ENCODE results near the gene CDK5. TPM values are rescaled to one million over a fixed set of nuclear protein-coding genes. Genes with fewer than 3 reads are reported as not detected.

CDK5 gene
- polyA plus RNA-seq, 1 donor (not counting 4 experiments of a cell fraction or from before 2014, with no cell fraction given) = 19.3 TPM

DNA sequence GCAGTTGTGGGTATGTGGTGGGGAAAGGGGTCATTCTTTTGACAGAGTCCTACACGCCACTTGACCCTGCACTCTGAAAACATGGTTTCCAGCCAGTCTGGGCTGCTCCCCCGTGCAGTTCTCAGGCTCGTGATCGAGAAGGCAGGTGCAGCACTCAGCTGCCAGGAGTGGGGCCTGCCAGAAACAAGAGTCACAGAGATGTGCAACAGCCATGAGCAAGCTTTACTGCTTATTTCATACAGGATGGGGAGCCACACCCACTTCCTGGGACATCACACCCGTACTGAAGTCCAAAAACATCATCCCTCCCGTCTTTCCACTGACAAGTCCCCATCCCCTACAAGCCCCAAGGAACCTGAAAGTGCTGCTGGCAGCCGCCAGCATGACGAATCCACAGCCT, 42.7 kb downstream of the CDK5 start:
- Histone ChIP-seq H3K4me3 (ENCODE audit: control insufficient read depth in 2 of 3, extremely low read depth in 1 of 3, insufficient read depth in 2 of 3, low read depth in 1 of 3, low read length in 3 of 3) (no peak overlapping the region), H3K9me1 (ENCODE audit: control insufficient read depth, extremely low read depth, insufficient read depth, low read length) (no peaks in the 10 kb centered on the region), H3K9me3 (ENCODE audit: control insufficient read depth, low read depth, low read length) (no peaks in the 10 kb centered on the region), H3K4me1 (ENCODE audit: control insufficient read depth, extremely low read depth, insufficient read depth, low read length) (peaks cover 12% of the 10 kb centered on the region), H3K4me2 (ENCODE audit: control insufficient read depth, extremely low read depth, insufficient read depth, low read depth, low read length) (no peak overlapping the region), H3K27me3 (ENCODE audit: control insufficient read depth, extremely low read depth, insufficient read depth, low read length) (peaks cover 59% of the 10 kb centered on the region), H3K36me3 (ENCODE audit: control insufficient read depth in 2 of 2, extremely low read depth in 1 of 2, insufficient read depth in 2 of 2, low read length in 2 of 2) (no peaks in the 10 kb centered on the region), H4K20me1 (ENCODE audit: control insufficient read depth, extremely low read depth, insufficient read depth, low read length) (no peaks in the 10 kb centered on the region), H3K9ac (ENCODE audit: control insufficient read depth, extremely low read depth, insufficient read depth, low read length) (no peak overlapping the region), H3K79me2 (ENCODE audit: control insufficient read depth, insufficient read depth, low read length) (no peaks in the 10 kb centered on the region), H3K27ac (ENCODE audit: control insufficient read depth, insufficient read depth, low read length) (no peak overlapping the region), H2AFZ (ENCODE audit: control insufficient read depth, low read length) (no peak overlapping the region)
- FAIRE-seq (no peak), DNase-seq (ENCODE audit: low read depth, low spot score) (no peak)
- dilution Hi-C loops (cut with MboI; ENCODE audit: extremely low pct_ligation_motif_present, low sequenced_read_pairs) = no loop called here
- no peak for TF ChIP-seq EZH2 (IDR thresholded peaks at IDR 0.05; ENCODE audit: low read length)
- TF ChIP-seq, protein P1, sequence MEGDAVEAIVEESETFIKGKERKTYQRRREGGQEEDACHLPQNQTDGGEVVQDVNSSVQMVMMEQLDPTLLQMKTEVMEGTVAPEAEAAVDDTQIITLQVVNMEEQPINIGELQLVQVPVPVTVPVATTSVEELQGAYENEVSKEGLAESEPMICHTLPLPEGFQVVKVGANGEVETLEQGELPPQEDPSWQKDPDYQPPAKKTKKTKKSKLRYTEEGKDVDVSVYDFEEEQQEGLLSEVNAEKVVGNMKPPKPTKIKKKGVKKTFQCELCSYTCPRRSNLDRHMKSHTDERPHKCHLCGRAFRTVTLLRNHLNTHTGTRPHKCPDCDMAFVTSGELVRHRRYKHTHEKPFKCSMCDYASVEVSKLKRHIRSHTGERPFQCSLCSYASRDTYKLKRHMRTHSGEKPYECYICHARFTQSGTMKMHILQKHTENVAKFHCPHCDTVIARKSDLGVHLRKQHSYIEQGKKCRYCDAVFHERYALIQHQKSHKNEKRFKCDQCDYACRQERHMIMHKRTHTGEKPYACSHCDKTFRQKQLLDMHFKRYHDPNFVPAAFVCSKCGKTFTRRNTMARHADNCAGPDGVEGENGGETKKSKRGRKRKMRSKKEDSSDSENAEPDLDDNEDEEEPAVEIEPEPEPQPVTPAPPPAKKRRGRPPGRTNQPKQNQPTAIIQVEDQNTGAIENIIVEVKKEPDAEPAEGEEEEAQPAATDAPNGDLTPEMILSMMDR (optimal IDR thresholded peaks at IDR 0.05 in 1 of 3, IDR thresholded peaks at IDR 0.05 in 1 of 3, conservative IDR thresholded peaks at IDR 0.05 in 1 of 3; ENCODE audit: extremely low read depth in 1 of 3, insufficient read depth in 2 of 3, low read length in 3 of 3) = no peak

GRCh38 chr7:151013733-151014497, 43.8 kb downstream of the CDK5 start:
- Histone ChIP-seq H3K4me2 (ENCODE audit: control insufficient read depth, extremely low read depth, insufficient read depth, low read depth, low read length) (peak overlapping the region; percentile 70), H3K27ac (ENCODE audit: control insufficient read depth, insufficient read depth, low read length) (no peak overlapping the region), H3K36me3 (ENCODE audit: control insufficient read depth in 2 of 2, extremely low read depth in 1 of 2, insufficient read depth in 2 of 2, low read length in 2 of 2) (no peaks in the 10 kb centered on the region), H2AFZ (ENCODE audit: control insufficient read depth, low read length) (peak overlapping the region; percentile 54), H3K9ac (ENCODE audit: control insufficient read depth, extremely low read depth, insufficient read depth, low read length) (peak overlapping the region; percentile 9), H3K9me3 (ENCODE audit: control insufficient read depth, low read depth, low read length) (no peaks in the 10 kb centered on the region), H3K9me1 (ENCODE audit: control insufficient read depth, extremely low read depth, insufficient read depth, low read length) (no peaks in the 10 kb centered on the region), H3K4me3 (ENCODE audit: control insufficient read depth in 2 of 3, extremely low read depth in 1 of 3, insufficient read depth in 2 of 3, low read depth in 1 of 3, low read length in 3 of 3) (peak overlapping the region in 1 of 3 experiments; percentile 26), H3K79me2 (ENCODE audit: control insufficient read depth, insufficient read depth, low read length) (no peaks in the 10 kb centered on the region), H3K27me3 (ENCODE audit: control insufficient read depth, extremely low read depth, insufficient read depth, low read length) (peaks cover 53% of the 10 kb centered on the region), H3K4me1 (ENCODE audit: control insufficient read depth, extremely low read depth, insufficient read depth, low read length) (peaks cover 12% of the 10 kb centered on the region), H4K20me1 (ENCODE audit: control insufficient read depth, extremely low read depth, insufficient read depth, low read length) (no peaks in the 10 kb centered on the region)
- dilution Hi-C loops (cut with MboI; ENCODE audit: extremely low pct_ligation_motif_present, low sequenced_read_pairs) = no loop called here
- DNase-seq (ENCODE audit: low read depth, low spot score) (no peak), FAIRE-seq (no peak)
- TF ChIP-seq, protein P1 (optimal IDR thresholded peaks at IDR 0.05 in 1 of 3, IDR thresholded peaks at IDR 0.05 in 1 of 3, conservative IDR thresholded peaks at IDR 0.05 in 1 of 3; ENCODE audit: extremely low read depth in 1 of 3, insufficient read depth in 2 of 3, low read length in 3 of 3) = peak in 2 of 3 experiments; percentile 15 to 31
- peak; percentile 49 for TF ChIP-seq EZH2 (IDR thresholded peaks at IDR 0.05; ENCODE audit: low read length)

All from keratinocyte (primary cell).